GM10266 (cell line): Measurements from ENCODE around the gene MAPK11.

ENCODE experiments used
- DNase-seq: peaks from one replicate; pipeline ENCODE4 v3.0.0; 2012; ENCODE audit errors: extremely low spot score
- CTCF ChIP-seq: IDR thresholded peaks from 2 replicates; pipeline ENCODE4 v1.5.1; 2012; ENCODE audit warnings: mild to moderate bottlenecking, low read depth; ENCODE audit not compliant: control insufficient read depth, insufficient read depth; ENCODE audit errors: missing control alignments

The MAPK11 gene

GRCh38 chr22:50269970-50270665 lies at the start of gene MAPK11:
Gene MAPK11, minus strand, starts transcription at chr22:50270380. Its CDS starts 88 bp downstream, at chr22:50270292.
- TF ChIP-seq CTCF: no peak
- DNase-seq: peak; percentile 91

GRCh38 chr22:50319503-50319951 lies 49.3 kb upstream of the MAPK11 start:
- no peak for TF ChIP-seq CTCF
- DNase-seq: no peak

GRCh38 chr22:50318698-50319411 lies 48.7 kb upstream of the MAPK11 start:
- no peak for DNase-seq
- no peak for TF ChIP-seq CTCF

GRCh38 chr22:50318356-50318697 lies 48.1 kb upstream of the MAPK11 start:
- TF ChIP-seq CTCF: no peak
- DNase-seq: no peak

GRCh38 chr22:50317674-50318073 lies 47.5 kb upstream of the MAPK11 start:
- DNase-seq: no peak
- no peak for TF ChIP-seq CTCF

GRCh38 chr22:50317178-50317577 lies 47.0 kb upstream of the MAPK11 start:
- TF ChIP-seq CTCF: no peak
- DNase-seq: no peak
